ENCODE results near the gene KCNQ2. TPM values are rescaled to one million over a fixed set of nuclear protein-coding genes. Genes with fewer than 3 reads are reported as not detected.
A peak's percentile ranks its signal among the peaks of the same experiment; 100 is the strongest.

KCNQ2 gene
- polyA plus RNA-seq, 3 donors: not detected

DNA sequence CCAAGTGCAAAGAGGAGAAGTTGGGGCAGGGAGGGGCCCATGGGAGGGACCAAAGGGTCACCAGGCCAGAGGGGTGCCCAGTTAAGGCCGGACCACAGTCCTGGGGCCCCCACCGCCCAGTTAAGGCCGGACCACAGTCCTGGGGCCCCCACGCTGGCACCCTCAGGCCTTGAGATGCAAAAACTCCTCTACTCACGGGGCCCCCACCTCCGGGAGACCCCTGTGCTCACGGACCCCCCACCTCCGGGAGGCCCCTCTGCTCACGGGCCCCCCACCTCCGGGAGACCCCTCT, 16.9 kb downstream of the KCNQ2 start:
- Mint-ChIP-seq H3K27me3 (ENCODE audit: low read depth in 3 of 3) (peaks cover 17 to 40% (median 31%) of the 10 kb centered on the region in 3 donors), H3K4me3 (no peak overlapping the region), H3K36me3 (no peaks in the 10 kb centered on the region), H3K9me3 (peaks cover 0 to 2% (median 0%) of the 10 kb centered on the region in 7 donors), H3K4me1 (no peaks in the 10 kb centered on the region), H3K27ac (no peak overlapping the region)
- H3K9ac ChIP-seq (ENCODE audit: insufficient read depth, low read length, poor library complexity, severe bottlenecking): no peak overlapping the region
- peaks cover 2 to 20% of the 10 kb centered on the region in 2 donors for H3K27me3 ChIP-seq (ENCODE audit: control insufficient read depth in 2 of 2, insufficient read depth in 2 of 2, low read length in 2 of 2)
- H3K27ac ChIP-seq (ENCODE audit: low read depth in 1 of 2, low read length in 2 of 2): no peak overlapping the region
- H2AFZ ChIP-seq (ENCODE audit: insufficient read depth, low read depth, low read length, poor library complexity, severe bottlenecking): no peak overlapping the region
- no peaks in the 10 kb centered on the region for H4K20me1 ChIP-seq (ENCODE audit: insufficient read depth, low read length)
- no peak overlapping the region for H3K4me2 ChIP-seq (replicated peaks; ENCODE audit: extremely low read depth, low read length, poor library complexity, severe bottlenecking)
- intact Hi-C loops (cut with micrococcal nuclease): no loop called here
- H3K36me3 ChIP-seq (replicated peaks in 1 of 2; ENCODE audit: control insufficient read depth in 1 of 2, insufficient read depth in 2 of 2, low read length in 2 of 2): no peaks in the 10 kb centered on the region
- no CpG with 5 or more reads among the region's 10 CpGs for WGBS (ENCODE audit: insufficient coverage)
- no peak overlapping the region for H3K4me3 ChIP-seq (replicated peaks in 1 of 3; ENCODE audit: low read depth in 2 of 3, low read length in 3 of 3)
- no peak for DNase-seq
- H3K79me2 ChIP-seq (ENCODE audit: insufficient read depth, low read length): no peaks in the 10 kb centered on the region
- TF ChIP-seq, protein P1, sequence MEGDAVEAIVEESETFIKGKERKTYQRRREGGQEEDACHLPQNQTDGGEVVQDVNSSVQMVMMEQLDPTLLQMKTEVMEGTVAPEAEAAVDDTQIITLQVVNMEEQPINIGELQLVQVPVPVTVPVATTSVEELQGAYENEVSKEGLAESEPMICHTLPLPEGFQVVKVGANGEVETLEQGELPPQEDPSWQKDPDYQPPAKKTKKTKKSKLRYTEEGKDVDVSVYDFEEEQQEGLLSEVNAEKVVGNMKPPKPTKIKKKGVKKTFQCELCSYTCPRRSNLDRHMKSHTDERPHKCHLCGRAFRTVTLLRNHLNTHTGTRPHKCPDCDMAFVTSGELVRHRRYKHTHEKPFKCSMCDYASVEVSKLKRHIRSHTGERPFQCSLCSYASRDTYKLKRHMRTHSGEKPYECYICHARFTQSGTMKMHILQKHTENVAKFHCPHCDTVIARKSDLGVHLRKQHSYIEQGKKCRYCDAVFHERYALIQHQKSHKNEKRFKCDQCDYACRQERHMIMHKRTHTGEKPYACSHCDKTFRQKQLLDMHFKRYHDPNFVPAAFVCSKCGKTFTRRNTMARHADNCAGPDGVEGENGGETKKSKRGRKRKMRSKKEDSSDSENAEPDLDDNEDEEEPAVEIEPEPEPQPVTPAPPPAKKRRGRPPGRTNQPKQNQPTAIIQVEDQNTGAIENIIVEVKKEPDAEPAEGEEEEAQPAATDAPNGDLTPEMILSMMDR (IDR thresholded peaks at IDR 0.05): no peak
- H3K9me3 ChIP-seq (replicated peaks in 1 of 2; ENCODE audit: control insufficient read depth in 1 of 2, insufficient read depth in 1 of 2, low read length in 2 of 2): no peaks in the 10 kb centered on the region
- no peaks in the 10 kb centered on the region for H3K4me1 ChIP-seq (ENCODE audit: control insufficient read depth in 1 of 2, insufficient read depth in 2 of 2, low read length in 2 of 2)

DNA sequence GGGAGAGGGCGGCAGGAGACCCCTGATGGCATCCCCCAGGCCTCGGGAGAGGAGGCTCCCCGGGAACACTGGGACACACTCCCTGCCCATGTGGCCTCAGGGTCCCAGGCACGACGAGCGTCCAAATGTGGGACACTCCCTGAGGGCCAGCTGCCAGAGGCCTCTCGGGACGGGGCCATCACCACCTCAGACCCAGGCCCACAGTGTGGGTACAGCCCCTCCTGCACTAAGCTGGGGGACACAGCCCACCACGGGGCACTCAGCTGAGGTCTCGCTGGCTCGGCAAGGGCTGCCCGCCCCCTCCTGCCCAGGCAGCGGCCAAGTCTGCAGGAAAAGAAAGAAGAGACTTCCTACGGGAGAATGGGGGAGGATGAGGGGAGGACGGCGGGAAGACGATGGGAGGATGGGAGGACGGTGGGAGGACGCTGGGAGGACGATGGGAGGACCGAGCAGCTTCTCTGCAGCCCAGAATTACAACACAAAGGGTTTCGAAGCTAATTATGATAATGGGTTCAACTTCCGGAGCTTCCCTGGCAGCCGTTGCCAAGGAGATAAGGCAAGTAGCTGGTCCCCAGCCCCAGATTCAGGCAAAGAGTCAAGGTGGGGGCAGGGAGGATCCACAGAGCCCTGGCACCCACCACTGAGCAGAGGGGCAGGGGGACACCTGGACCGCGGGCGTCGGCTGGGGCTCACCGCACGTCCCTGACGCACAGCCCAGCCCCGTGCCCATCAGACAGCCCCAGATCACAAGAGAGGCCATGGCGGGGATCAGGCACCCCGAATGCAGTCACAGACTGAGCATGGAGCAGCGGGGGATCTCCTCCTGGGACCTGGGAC, 17.5 kb downstream of the KCNQ2 start:
- H3K9me3 Mint-ChIP-seq: peaks cover 0 to 2% (median 0%) of the 10 kb centered on the region in 7 donors
- TF ChIP-seq, protein P1 (IDR thresholded peaks at IDR 0.05): no peak
- Histone ChIP-seq H3K4me3 (replicated peaks in 1 of 3; ENCODE audit: low read depth in 2 of 3, low read length in 3 of 3) (no peak overlapping the region), H3K27me3 (ENCODE audit: control insufficient read depth in 2 of 2, insufficient read depth in 2 of 2, low read length in 2 of 2) (peaks cover 2 to 20% of the 10 kb centered on the region in 2 donors), H3K4me2 (replicated peaks; ENCODE audit: extremely low read depth, low read length, poor library complexity, severe bottlenecking) (no peak overlapping the region), H3K4me1 (ENCODE audit: control insufficient read depth in 1 of 2, insufficient read depth in 2 of 2, low read length in 2 of 2) (no peaks in the 10 kb centered on the region), H3K9me3 (replicated peaks in 1 of 2; ENCODE audit: control insufficient read depth in 1 of 2, insufficient read depth in 1 of 2, low read length in 2 of 2) (no peaks in the 10 kb centered on the region), H3K9ac (ENCODE audit: insufficient read depth, low read length, poor library complexity, severe bottlenecking) (no peak overlapping the region), H3K36me3 (replicated peaks in 1 of 2; ENCODE audit: control insufficient read depth in 1 of 2, insufficient read depth in 2 of 2, low read length in 2 of 2) (no peaks in the 10 kb centered on the region), H3K27ac (ENCODE audit: low read depth in 1 of 2, low read length in 2 of 2) (no peak overlapping the region), H2AFZ (ENCODE audit: insufficient read depth, low read depth, low read length, poor library complexity, severe bottlenecking) (no peak overlapping the region), H4K20me1 (ENCODE audit: insufficient read depth, low read length) (no peaks in the 10 kb centered on the region), H3K79me2 (ENCODE audit: insufficient read depth, low read length) (no peaks in the 10 kb centered on the region)
- DNase-seq: no peak
- peak overlapping the region in 1 of 2 donors; percentile 65 for H3K4me3 Mint-ChIP-seq
- no peaks in the 10 kb centered on the region for H3K4me1 Mint-ChIP-seq
- H3K36me3 Mint-ChIP-seq: no peaks in the 10 kb centered on the region
- H3K27me3 Mint-ChIP-seq (ENCODE audit: low read depth in 3 of 3): peaks cover 17 to 40% (median 31%) of the 10 kb centered on the region in 3 donors
- intact Hi-C loops (cut with micrococcal nuclease): no loop called here
- WGBS (ENCODE audit: insufficient coverage): 73% methylated on average over 32 of the region's 35 CpGs
- no peak overlapping the region for H3K27ac Mint-ChIP-seq
